Prostate gland (tissue), 2 donors: ENCODE results near the gene UBTD2. TPM values are rescaled to one million over a fixed set of nuclear protein-coding genes. Genes with fewer than 3 reads are reported as not detected.
"Not testable (repeated sequence)": the region's sequence is repeated elsewhere in the genome, so short reads cannot be mapped to it uniquely, and the experiment has no call there.

ENCODE experiments used
- DNase-seq: peaks from one replicate; pipeline ENCODE4 v3.0.0-alpha.2; 2019; ENCODE audit warnings: low spot score
- H3K27ac ChIP-seq, 2 donors: fragments of 200-600 bp; sonication (generic); 2 replicates each; pipeline ENCODE4 v1.5.1; 2017 to 2019
- H3K27me3 ChIP-seq: fragments of 200-600 bp; sonication (generic); replicated peaks from 2 replicates; pipeline ENCODE4 v1.5.1; 2019; ENCODE audit not compliant: insufficient read depth
- H3K36me3 ChIP-seq, 2 donors: fragments of 200-600 bp; sonication (generic); 1 replicate in 1 of 2; 2 replicates in 1 of 2; pipeline versions ENCODE4 v1.5.1 to v1.8.1; 2017 to 2019
- H3K4me1 ChIP-seq: fragments of 200-600 bp; sonication (generic); replicated peaks from 2 replicates; pipeline ENCODE4 v1.5.1; 2019
- H3K4me3 ChIP-seq, 2 donors: fragments of 200-600 bp; sonication (generic); 2 replicates each; pipeline ENCODE4 v1.5.1; 2017 to 2019
- H3K9me3 ChIP-seq: fragments of 200-600 bp; sonication (generic); 2 replicates; pipeline ENCODE4 v1.5.1; 2017
- CTCF ChIP-seq, 4 experiments: fragments of 200-600 bp in 2 of 4; fragments of 450-650 bp in 2 of 4; sonication (generic) in 2 of 4; IDR thresholded peaks; 1 replicate in 3 of 4; 2 replicates in 1 of 4; pipeline ENCODE4 v1.5.1; 2016 to 2019; ENCODE audit warnings: antibody characterized with exemption in 4 of 4, mild to moderate bottlenecking in 2 of 4, moderate library complexity in 2 of 4
- POLR2A ChIP-seq: fragments of 450-650 bp; IDR thresholded peaks from one replicate; pipeline ENCODE4 v1.6.1; 2016; ENCODE audit warnings: antibody characterized with exemption, mild to moderate bottlenecking
- POLR2AphosphoS5 ChIP-seq: sonication (generic); formaldehyde crosslinking; IDR thresholded peaks from one replicate; pipeline ENCODE4 v1.6.1; 2017; ENCODE audit warnings: antibody characterized with exemption
- WGBS: methylation state at CpG from one replicate; pipeline ENCODE4 v1.1.5; 2018; 5-methylcytosine and 5-hydroxymethylcytosine counted together
- intact Hi-C: fragments of 100-400 bp; cut with DNase I; formaldehyde crosslinking; loops from one replicate; pipeline ENCODE4 v1.14.2; 2022
- total RNA-seq, 2 donors: library from RNA; depleted of rRNA; stranded (reverse); fragments of >200 nt; gene quantifications; one replicate each; pipeline ENCODE4 v1.1.0, GENCODE V29; 2016

The UBTD2 gene
- total RNA-seq, 2 donors from 2014 or later, result 14.3 to 28.2 TPM

GRCh38 chr5:172216345-172216744 lies 67.2 kb downstream of the UBTD2 start:
- H3K27ac ChIP-seq, result no peak overlapping the region
- intact Hi-C loops, result no loop called here
- H3K4me3 ChIP-seq, result no peak overlapping the region
- WGBS, result 96% methylated on average over 3 of the region's 3 CpGs
- H3K27me3 ChIP-seq, result no peaks in the 10 kb centered on the region
- DNase-seq, result no peak
- H3K4me1 ChIP-seq, result no peaks in the 10 kb centered on the region
- H3K9me3 ChIP-seq, result no peaks in the 10 kb centered on the region
- no peaks in the 10 kb centered on the region for H3K36me3 ChIP-seq
- TF ChIP-seq CTCF (IDR thresholded peaks at IDR 0.05) (no peak), POLR2A (no peak), POLR2AphosphoS5 (no peak)

- no peaks in the 10 kb centered on the region for H3K9me3 ChIP-seq
- no peaks in the 10 kb centered on the region for H3K36me3 ChIP-seq
- 97% methylated on average over 4 of the region's 4 CpGs for WGBS
- no peak overlapping the region for H3K4me3 ChIP-seq
- H3K27ac ChIP-seq, result no peak overlapping the region
- no peak for TF ChIP-seq POLR2A
- no peak for TF ChIP-seq POLR2AphosphoS5
- no peak for TF ChIP-seq CTCF (IDR thresholded peaks at IDR 0.05)
- intact Hi-C loops, result no loop called here
- no peaks in the 10 kb centered on the region for H3K27me3 ChIP-seq
- no peak for DNase-seq
- H3K4me1 ChIP-seq, result no peaks in the 10 kb centered on the region
Measured at GRCh38 chr5:172213126-172213525, 70.4 kb downstream of the UBTD2 start.

GRCh38 chr5:172211676-172212075 lies 71.9 kb downstream of the UBTD2 start:
- no peaks in the 10 kb centered on the region for H3K9me3 ChIP-seq
- TF ChIP-seq POLR2A (no peak), POLR2AphosphoS5 (no peak), CTCF (IDR thresholded peaks at IDR 0.05) (no peak)
- H3K27ac ChIP-seq, result no peak overlapping the region
- no peak overlapping the region for H3K4me3 ChIP-seq
- no peaks in the 10 kb centered on the region for H3K27me3 ChIP-seq
- intact Hi-C loops, result no loop called here
- no peaks in the 10 kb centered on the region for H3K36me3 ChIP-seq
- H3K4me1 ChIP-seq, result no peaks in the 10 kb centered on the region
- WGBS, result 96% methylated on average over 8 of the region's 8 CpGs
- DNase-seq, result no peak

GRCh38 chr5:172209714-172210113 lies 73.8 kb downstream of the UBTD2 start:
- intact Hi-C loops, result no loop called here
- Histone ChIP-seq H3K4me3 (no peak overlapping the region), H3K4me1 (no peaks in the 10 kb centered on the region), H3K27me3 (no peaks in the 10 kb centered on the region), H3K9me3 (no peaks in the 10 kb centered on the region), H3K27ac (no peak overlapping the region), H3K36me3 (no peaks in the 10 kb centered on the region)
- DNase-seq, result no peak
- TF ChIP-seq CTCF (IDR thresholded peaks at IDR 0.05) (no peak), POLR2A (no peak), POLR2AphosphoS5 (no peak)
- 93% methylated on average over 2 of the region's 2 CpGs for WGBS

- no peak for TF ChIP-seq CTCF (IDR thresholded peaks at IDR 0.05)
- TF ChIP-seq POLR2A, result no peak
- no peak for TF ChIP-seq POLR2AphosphoS5
- DNase-seq, result no peak
- WGBS, result 26% methylated on average over 3 of the region's 3 CpGs
- Histone ChIP-seq H3K27ac (no peak overlapping the region), H3K27me3 (no peaks in the 10 kb centered on the region), H3K9me3 (no peaks in the 10 kb centered on the region), H3K36me3 (no peaks in the 10 kb centered on the region), H3K4me3 (no peak overlapping the region), H3K4me1 (no peaks in the 10 kb centered on the region)
- intact Hi-C loops, result no loop called here
Measured at GRCh38 chr5:172207511-172207910, 76.1 kb downstream of the UBTD2 start.

- H3K4me1 ChIP-seq, H3K4me3 ChIP-seq, H3K27me3 ChIP-seq, H3K27ac ChIP-seq, H3K36me3 ChIP-seq, H3K9me3 ChIP-seq, intact Hi-C loops, DNase-seq: not testable (repeated sequence)
- WGBS, result 90% methylated on average over 11 of the region's 11 CpGs
Measured at GRCh38 chr5:172205984-172206383, 77.6 kb downstream of the UBTD2 start.
